Measurements from ENCODE around the gene SETBP1.

SETBP1 gene

GRCh38 chr18:44679056-44679913 is 1.4 kb upstream of the SETBP1 start:
- DNase-seq (ENCODE audit: low read depth, low spot score) = peak; percentile 90

- no peak for DNase-seq (ENCODE audit: low read depth, low spot score)
Measured at GRCh38 chr18:44679914-44680272, 795 bp upstream of the SETBP1 start.

GRCh38 chr18:44681076-44681970 is 635 bp downstream of the SETBP1 start:
- DNase-seq (ENCODE audit: low read depth, low spot score) = no peak

GRCh38 chr18:44682201-44682870 is 1.6 kb downstream of the SETBP1 start:
- DNase-seq (ENCODE audit: low read depth, low spot score) = peak; percentile 54

- DNase-seq (ENCODE audit: low read depth, low spot score) = peak; percentile 82
Measured at GRCh38 chr18:44682871-44683221, 2.2 kb downstream of the SETBP1 start.

GRCh38 chr18:44683556-44683955 is 2.9 kb downstream of the SETBP1 start:
- DNase-seq (ENCODE audit: low read depth, low spot score) = no peak

GRCh38 chr18:44685296-44685695 is 4.6 kb downstream of the SETBP1 start:
- DNase-seq (ENCODE audit: low read depth, low spot score) = no peak

- no peak for DNase-seq (ENCODE audit: low read depth, low spot score)
Measured at GRCh38 chr18:44686156-44686555, 5.5 kb downstream of the SETBP1 start.

- DNase-seq (ENCODE audit: low read depth, low spot score) = no peak
Measured at GRCh38 chr18:44687421-44687820, 6.7 kb downstream of the SETBP1 start.

- DNase-seq (ENCODE audit: low read depth, low spot score) = no peak
Measured at GRCh38 chr18:44689736-44690135, 9.0 kb downstream of the SETBP1 start.

GRCh38 chr18:44691148-44691925 is 10.6 kb downstream of the SETBP1 start:
- no peak for DNase-seq (ENCODE audit: low read depth, low spot score)

GRCh38 chr18:44693030-44693784 is 12.5 kb downstream of the SETBP1 start:
- no peak for DNase-seq (ENCODE audit: low read depth, low spot score)

- no peak for DNase-seq (ENCODE audit: low read depth, low spot score)
Measured at GRCh38 chr18:44695503-44695902, 14.8 kb downstream of the SETBP1 start.

- DNase-seq (ENCODE audit: low read depth, low spot score) = peak; percentile 66
Measured at GRCh38 chr18:44696892-44697291, 16.2 kb downstream of the SETBP1 start.

GRCh38 chr18:44697315-44697714 is 16.6 kb downstream of the SETBP1 start:
- no peak for DNase-seq (ENCODE audit: low read depth, low spot score)

GRCh38 chr18:44698518-44698917 is 17.8 kb downstream of the SETBP1 start:
- DNase-seq (ENCODE audit: low read depth, low spot score) = no peak

- no peak for DNase-seq (ENCODE audit: low read depth, low spot score)
Measured at GRCh38 chr18:44699572-44700261, 19.0 kb downstream of the SETBP1 start.

GRCh38 chr18:44700652-44701051 is 20.0 kb downstream of the SETBP1 start:
- DNase-seq (ENCODE audit: low read depth, low spot score) = no peak

GRCh38 chr18:44701227-44701626 is 20.5 kb downstream of the SETBP1 start:
- no peak for DNase-seq (ENCODE audit: low read depth, low spot score)

- no peak for DNase-seq (ENCODE audit: low read depth, low spot score)
Measured at GRCh38 chr18:44702594-44702993, 21.9 kb downstream of the SETBP1 start.

All from ELF-1 (cell line).